GM13977 (cell line): ENCODE results near the gene PRG3.
"Not testable (repeated sequence)": the region's sequence is repeated elsewhere in the genome, so short reads cannot be mapped to it uniquely, and the experiment has no call there.

Experiments used
- DNase-seq: peaks from one replicate; pipeline ENCODE4 v3.0.0; 2012; ENCODE audit warnings: low spot score
- CTCF ChIP-seq: IDR thresholded peaks from 2 replicates; pipeline ENCODE4 v1.5.1; 2012; ENCODE audit warnings: mild to moderate bottlenecking, control low read depth; ENCODE audit not compliant: insufficient read depth; ENCODE audit errors: extremely low read depth, missing control alignments
- in situ Hi-C: fragments of 300-500 bp; cut with MboI; formaldehyde crosslinking; loops from one replicate; pipeline ENCODE4 v1.12.0; 2022; ENCODE audit warnings: low sequenced_read_pairs, low pct_unique_long_range_greater_than_20kb, mixed read lengths, inconsistent platforms; ENCODE audit not compliant: unreplicated experiment

Gene PRG3

GRCh38 chr11:57343825-57344224 is 37.1 kb downstream of the PRG3 start:
- no peak for TF ChIP-seq CTCF
- DNase-seq: no peak
- in situ Hi-C loops: no loop called here

GRCh38 chr11:57342702-57343101 is 38.2 kb downstream of the PRG3 start:
- no peak for TF ChIP-seq CTCF
- no peak for DNase-seq
- in situ Hi-C loops: no loop called here

GRCh38 chr11:57341250-57341808 is 39.6 kb downstream of the PRG3 start:
- no peak for TF ChIP-seq CTCF
- DNase-seq: no peak
- in situ Hi-C loops: no loop called here

GRCh38 chr11:57340039-57340615 is 40.8 kb downstream of the PRG3 start:
- peak; percentile 23 for TF ChIP-seq CTCF
- in situ Hi-C loops: no loop called here
- no peak for DNase-seq

GRCh38 chr11:57339328-57339727 is 41.6 kb downstream of the PRG3 start:
- no peak for TF ChIP-seq CTCF
- no peak for DNase-seq
- in situ Hi-C loops: no loop called here

GRCh38 chr11:57338142-57338541 is 42.8 kb downstream of the PRG3 start, which contains the start of gene P2RX3:
P2RX3 (plus strand) TSS chr11:57338352; CDS start chr11:57338551, 199 bp downstream.
- in situ Hi-C loops: no loop called here
- DNase-seq: no peak
- TF ChIP-seq CTCF: no peak

GRCh38 chr11:57336856-57337255 is 44.1 kb downstream of the PRG3 start:
- DNase-seq, in situ Hi-C loops: not testable (repeated sequence)
